ENCODE measurements around the gene STPG4.

Gene STPG4

DNA sequence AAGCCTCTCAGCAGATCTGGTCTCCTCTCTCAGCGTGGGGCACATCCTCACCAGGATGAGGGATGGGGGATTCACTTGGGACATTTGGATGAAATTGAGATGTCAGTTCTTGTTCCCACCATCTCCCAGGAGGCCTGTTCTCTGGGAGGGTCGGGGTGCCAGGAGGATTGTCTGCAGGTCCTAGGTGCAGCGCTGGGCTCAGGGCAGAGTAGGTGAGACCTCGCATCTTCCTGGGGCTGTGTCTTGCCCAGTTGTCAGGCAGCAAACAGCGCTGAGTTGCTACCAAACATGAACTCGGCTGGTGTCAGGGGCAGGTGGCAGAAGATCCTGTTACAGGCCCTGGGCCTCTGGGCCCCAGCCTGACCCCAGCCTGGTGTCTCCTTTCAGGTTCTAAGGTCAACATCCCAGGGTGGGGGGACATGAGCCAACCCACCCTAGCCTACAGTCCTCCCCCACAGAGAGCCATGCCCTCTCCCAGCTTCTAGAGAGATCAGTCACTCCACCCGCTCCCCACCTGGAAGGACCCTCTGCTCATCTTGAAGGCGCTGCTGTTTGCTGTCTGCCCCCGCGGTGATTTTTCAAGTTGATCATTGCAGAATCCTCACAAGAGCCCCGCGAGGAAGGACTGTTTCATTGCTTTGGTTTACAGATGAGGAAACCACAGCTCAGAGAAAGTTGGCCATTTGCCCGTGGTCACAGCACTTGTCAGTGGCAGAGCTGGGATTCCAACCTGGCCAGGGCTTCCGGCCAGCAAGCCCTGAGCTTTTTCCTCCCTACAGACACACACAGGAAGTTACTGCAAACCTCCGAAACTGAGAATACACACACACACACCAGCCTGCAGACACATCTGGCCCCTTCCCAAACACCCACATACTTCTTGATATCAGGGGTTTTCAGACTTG, 83.9 kb downstream of the STPG4 start:
- DNase-seq (ENCODE audit: low read depth): no peak

GRCh38 chr2:47070155-47070919, 84.8 kb downstream of the STPG4 start:
- no peak for DNase-seq (ENCODE audit: low read depth)

DNA sequence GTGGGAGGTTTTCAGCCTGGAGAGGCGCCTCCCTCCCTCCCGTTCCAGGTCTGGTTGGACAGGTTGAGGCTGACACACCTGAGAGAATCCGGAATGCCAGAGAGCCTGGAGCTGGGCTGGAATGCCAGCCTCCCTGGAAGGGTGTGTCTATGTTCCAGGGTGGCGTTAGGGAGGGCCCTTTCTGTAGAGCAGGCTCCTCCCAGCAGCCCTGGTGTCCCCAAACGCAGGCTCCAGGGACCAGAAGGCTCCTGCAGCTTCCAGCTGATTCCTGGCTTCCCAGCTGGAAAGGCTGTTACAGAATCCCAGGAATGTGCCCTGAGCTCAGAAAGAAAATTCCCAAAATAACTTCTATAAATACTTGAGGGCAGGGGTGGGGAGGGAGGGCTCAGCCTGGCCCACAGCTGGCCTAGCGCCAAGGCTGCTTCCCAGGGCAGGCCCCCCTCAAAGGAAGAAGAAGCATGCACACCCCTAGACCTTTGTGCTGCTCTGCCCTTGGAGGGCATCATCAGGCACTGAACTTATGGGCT, 85.4 kb downstream of the STPG4 start:
- no peak for DNase-seq (ENCODE audit: low read depth)

GRCh38 chr2:47068981-47069627, 86.0 kb downstream of the STPG4 start:
- no peak for DNase-seq (ENCODE audit: low read depth)

DNA sequence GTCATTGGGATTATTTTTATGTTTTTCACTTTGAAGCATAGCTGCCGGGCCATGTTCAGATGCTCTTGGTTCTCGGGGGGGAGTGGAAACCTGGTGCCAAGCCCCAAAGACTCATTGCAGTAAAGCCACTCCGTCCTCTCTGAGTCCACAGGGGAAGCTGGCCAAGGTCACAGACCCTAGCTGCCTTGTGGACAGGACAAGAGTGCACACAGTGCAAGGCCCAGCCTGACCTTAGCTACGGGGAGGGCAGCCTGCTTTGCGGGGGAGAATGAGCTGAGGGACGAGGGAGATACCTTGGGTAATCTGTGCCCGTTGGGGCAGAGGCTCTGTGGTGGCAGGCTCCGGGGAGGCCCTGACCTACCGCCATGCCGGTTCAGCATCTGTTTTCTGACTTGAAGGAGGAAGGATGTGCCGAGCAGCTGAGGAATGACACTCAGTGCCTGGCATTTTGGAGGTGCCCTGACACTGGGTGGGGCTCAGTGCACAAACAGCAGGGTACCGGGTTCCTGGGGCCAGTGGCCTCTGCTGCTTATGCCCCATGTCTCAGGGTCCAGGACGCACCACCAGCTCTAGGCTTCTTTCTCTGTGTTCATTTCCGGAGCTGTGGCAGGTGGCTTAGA, 87.2 kb downstream of the STPG4 start:
- DNase-seq (ENCODE audit: low read depth): no peak

DNA sequence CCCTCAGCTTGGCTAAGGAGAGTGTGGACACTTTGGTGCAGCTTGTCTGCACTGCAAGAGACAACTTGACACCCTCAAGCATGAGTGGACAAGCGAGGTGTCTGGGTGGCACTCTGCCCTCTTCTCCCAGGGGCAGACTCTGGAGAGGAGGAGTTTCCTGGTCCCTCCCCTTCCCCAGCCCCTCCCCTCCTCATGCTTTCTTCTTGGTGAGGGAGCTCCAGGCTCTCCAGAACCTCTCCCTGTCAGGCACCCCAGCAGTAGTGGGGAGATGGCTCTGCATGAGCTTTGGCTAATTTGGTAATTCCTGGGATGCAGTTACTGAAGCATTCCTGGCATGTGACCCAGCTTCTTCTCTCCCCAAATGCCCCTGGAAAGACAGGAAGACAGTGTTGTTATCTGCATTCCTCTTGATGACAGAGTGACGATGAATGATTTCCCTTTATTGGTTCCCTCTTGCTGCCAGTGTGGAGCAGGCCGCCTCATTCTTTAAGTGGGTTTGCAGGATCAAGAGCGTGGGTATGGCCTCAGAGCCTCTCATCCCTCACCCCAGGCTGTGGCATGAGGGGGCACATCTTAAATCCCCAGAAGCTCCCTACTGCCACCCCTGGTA, 89.2 kb downstream of the STPG4 start:
- no peak for DNase-seq (ENCODE audit: low read depth)

DNA sequence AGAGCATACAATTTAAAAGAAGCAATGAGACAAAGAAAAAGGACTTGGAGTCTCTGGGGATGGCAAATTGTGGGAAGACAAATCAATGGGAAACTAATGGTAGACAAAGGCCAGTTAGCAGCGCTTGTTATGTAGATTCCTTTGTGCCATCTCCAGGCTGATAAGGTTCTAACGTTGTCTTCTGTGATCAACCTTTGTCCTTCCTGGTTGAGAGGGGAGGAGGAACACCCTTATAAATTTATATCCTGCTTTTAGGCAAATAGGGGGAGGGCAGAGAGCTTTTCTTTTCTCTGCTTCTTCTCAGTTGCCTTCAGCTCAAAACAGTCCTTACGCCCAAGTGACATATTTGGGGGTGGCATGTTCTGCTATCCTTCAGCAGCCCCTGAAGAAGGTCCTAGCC, 89.8 kb downstream of the STPG4 start:
- no peak for DNase-seq (ENCODE audit: low read depth)

DNA sequence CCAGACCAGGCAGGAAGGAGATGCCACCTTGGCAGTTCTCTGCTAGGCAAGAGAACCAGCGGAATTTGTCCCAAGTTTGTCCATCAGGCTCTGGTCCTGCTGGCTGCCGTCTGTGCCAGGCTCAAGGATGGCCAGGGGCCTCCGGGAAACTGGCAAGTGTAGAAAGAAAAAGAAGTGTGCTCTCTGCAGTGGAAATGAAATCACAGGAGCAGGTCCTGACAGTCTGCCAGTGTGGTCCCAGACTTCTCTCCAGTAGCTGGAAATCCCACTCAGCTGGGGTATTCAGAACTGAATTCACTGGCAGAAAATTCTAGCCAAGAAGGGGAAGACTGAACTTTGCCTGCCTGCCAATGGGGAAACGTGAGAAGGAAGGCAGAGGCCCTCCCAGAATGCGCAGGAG, 91.0 kb downstream of the STPG4 start:
- no peak for DNase-seq (ENCODE audit: low read depth)

DNA sequence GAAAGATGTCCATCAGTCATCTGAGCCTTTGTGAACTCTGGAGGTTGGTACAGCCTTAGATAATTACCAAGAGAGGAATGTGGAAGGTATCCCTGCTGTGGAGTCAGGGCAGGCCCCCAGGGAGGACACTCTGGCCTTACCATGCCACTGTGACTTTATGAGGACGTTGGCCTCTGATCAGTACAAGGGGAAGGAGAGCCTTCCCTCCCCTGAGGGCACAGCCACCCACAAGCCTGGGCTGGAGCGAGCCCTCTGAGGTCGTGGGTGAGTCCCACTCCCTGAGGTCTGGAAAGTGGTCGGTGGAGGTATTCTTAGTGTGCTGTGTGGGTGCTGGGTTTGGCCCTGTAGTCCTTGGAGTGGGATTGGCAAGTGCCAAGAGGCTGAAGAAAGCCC, 91.6 kb downstream of the STPG4 start:
- DNase-seq (ENCODE audit: low read depth): no peak

GRCh38 chr2:47062681-47063537, 92.2 kb downstream of the STPG4 start:
- no peak for DNase-seq (ENCODE audit: low read depth)

DNA sequence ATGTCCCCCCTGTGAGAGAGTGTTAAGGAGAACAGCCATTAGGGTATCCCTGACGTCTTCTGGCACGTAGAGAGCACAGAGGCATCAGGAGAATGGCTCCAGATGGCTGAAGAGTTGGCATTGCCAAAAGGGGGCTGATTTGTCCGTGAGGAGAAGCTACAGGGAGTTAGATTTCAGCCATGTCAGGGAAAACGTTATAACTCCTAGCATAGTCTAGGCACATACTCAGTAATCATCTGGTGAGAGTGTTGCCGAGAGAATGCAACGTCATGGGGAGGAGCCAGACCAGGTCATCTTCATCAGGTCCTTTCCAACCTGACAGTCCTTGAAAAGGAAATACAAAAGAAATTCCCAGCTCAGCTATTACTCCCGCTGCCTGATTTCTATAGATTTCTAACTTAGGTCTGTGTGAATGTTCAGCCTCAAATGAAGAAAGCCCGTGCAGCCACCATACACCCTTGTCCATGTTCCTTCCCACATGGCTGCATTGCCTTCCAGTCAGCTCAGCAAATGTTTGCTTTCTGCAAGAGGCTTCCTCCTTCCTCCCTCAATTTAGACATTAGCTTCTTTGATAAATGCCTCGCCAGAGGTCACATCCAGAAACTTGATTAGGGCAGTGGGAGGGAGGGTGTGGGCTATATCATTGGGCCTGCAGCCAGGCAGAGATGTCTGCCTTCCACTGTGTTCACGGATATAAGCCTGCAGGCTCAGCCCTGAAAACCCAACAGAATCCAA, 93.0 kb downstream of the STPG4 start:
- no peak for DNase-seq (ENCODE audit: low read depth)

DNA sequence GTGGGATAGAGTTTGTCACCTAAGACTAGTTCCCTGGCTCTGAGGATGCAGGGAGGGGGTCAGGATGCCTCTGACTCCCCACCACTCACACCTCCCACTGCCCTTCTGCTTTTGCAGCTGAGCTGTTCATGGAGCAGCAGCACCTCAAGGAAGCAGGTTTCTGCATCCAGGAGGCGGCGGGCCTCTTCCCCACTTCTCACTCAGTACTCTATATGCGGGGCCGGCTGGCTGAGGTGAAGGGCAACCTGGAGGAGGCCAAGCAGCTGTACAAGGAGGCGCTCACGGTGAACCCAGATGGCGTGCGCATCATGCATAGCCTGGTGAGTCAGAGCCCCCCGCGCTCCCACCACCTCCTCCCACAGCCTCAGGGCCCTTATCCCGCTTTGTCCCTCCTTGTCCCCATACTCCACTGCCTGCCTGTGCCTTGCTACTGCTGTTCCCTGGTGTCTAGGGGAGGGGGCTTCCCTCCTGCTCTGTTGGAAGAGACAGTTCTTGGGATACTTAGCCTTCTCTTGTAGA, 94.4 kb downstream of the STPG4 start:
- no peak for DNase-seq (ENCODE audit: low read depth)

- no peak for DNase-seq (ENCODE audit: low read depth)
These were observed 96.8 kb downstream of the STPG4 start for GRCh38 chr2:47058003-47058931.

DNA sequence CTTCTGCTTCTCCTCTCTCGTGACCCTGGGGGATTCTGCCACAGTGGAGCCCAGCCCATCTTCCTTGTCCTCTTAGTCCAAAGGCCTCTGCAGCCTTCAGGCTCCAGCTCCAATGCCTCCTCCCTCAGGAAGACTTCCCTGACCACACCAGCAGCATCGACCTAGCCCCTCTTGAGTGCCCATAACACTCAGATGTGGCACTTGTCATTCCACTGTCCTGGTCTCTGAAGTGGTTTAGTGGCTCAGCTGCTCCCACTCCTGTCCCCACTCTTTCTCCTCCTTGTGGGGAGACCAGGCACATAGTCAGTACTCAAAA, 97.5 kb downstream of the STPG4 start:
- no peak for DNase-seq (ENCODE audit: low read depth)

DNA sequence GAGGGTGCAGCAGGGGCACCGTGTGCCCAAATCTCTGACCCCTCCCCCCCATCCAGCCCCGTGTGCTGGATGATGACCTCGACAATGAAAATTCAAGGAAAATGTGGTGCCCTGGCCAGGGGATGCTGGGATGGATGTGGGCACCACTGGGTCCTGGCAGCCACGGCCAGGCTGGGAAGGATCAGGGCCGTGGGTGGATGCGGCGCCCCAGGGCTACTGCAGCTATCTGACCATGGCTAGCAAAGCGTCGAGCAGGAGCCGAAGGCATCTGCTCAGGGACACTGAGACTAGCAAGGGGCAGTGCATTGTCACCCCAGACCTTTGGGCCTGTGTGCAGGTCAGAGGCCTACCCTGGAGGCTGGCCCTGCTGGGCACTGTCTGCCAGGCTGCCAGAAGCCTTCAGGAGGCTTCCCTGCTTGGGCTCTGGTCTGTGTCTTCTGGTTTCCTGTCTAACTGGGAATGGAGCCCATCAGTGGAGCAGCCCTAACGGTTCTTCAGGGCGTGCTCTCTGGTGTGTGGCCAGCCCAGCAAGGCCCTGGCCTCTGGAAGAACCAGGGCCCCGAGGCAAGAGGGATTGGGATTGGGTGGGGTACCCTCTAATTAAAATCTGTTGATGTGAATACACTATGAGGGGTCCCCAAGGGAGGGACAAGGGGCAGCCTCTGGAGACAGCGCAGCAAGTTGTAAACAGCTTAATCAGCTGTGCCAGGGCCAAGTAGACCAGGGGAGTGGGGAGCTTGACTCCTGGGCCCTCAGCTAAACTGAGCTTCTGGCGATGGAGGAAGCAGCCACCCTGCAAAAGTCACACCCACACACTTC, 98.0 kb downstream of the STPG4 start:
- DNase-seq (ENCODE audit: low read depth): no peak

- DNase-seq (ENCODE audit: low read depth): no peak
These were observed 98.7 kb downstream of the STPG4 start for GRCh38 chr2:47056374-47056773.

GRCh38 chr2:47054868-47055267, 100.2 kb downstream of the STPG4 start:
- no peak for DNase-seq (ENCODE audit: low read depth)

GRCh38 chr2:47054036-47054555, 101.0 kb downstream of the STPG4 start:
- DNase-seq (ENCODE audit: low read depth): no peak

All from stimulated activated CD8-positive, alpha-beta memory T cell treated with anti-CD3 and anti-CD28 coated beads, Interleukin-15, amount 100 ng/mL, for 24 hours (primary cell).